SK-N-SH (cell line): ENCODE data around the gene FAM53C. TPM values are rescaled to one million over a fixed set of nuclear protein-coding genes. Genes with fewer than 3 reads are reported as not detected.

Experiments
- CTCF ChIA-PET: fragments of 300-600, 350-600 bp; formaldehyde crosslinking; extraction: SDS; loops from one replicate; lab custom pipeline; 2021; lab: Yijun Ruan, JAX
- POLR2A ChIA-PET: fragments of 350-600 bp; sonication (Branson Sonifier 250); formaldehyde crosslinking; extraction: SDS; loops from one replicate; lab custom pipeline; 2020; ENCODE audit warnings: antibody characterized with exemption, inconsistent platforms; lab: Yijun Ruan, JAX
- DNase-seq: peaks from one replicate; pipeline ENCODE4 v3.0.0; 2012
- H2AFZ ChIP-seq: fragments of 200-600 bp; sonication (generic); 2 replicates; pipeline ENCODE4 v1.8.1; 2016; ENCODE audit warnings: antibody characterized with exemption, mild to moderate bottlenecking, low read depth
- H3F3A ChIP-seq: fragments of 200-600 bp; sonication (generic); replicated peaks from 2 replicates; pipeline ENCODE3; 2016; ENCODE audit warnings: antibody characterized with exemption, mild to moderate bottlenecking; ENCODE audit not compliant: insufficient read depth
- H3K27ac ChIP-seq, 2 experiments: fragments of 200-500 bp in 1 of 2; fragments of 200-600 bp in 1 of 2; sonication (Bioruptor generic) in 1 of 2; sonication (generic), shearing (Covaris generic) in 1 of 2; 2 replicates each; pipeline versions ENCODE4 v1.5.1 to v1.6.1; 2014 to 2016; ENCODE audit warnings: low read depth in 2 of 2, inconsistent platforms in 1 of 2, low read length in 1 of 2, mild to moderate bottlenecking in 1 of 2, mixed read lengths in 1 of 2
- H3K27me3 ChIP-seq: fragments of 200-600 bp; sonication (generic), shearing (Covaris generic); 2 replicates; pipeline ENCODE4 v1.6.1; 2016; ENCODE audit warnings: mixed run types; ENCODE audit not compliant: insufficient read depth
- H3K36me3 ChIP-seq, 2 experiments: fragments of 200-500 bp in 1 of 2; fragments of 200-600 bp in 1 of 2; sonication (Bioruptor generic) in 1 of 2; sonication (generic) in 1 of 2; replicated peaks in 1 of 2; 2 replicates each; pipeline versions ENCODE3 to v1.5.1; 2014 to 2016; ENCODE audit warnings: low read length in 1 of 2, mild to moderate bottlenecking in 1 of 2; ENCODE audit not compliant: insufficient read depth in 2 of 2, control insufficient read depth in 1 of 2
- H3K4me1 ChIP-seq, 2 experiments: fragments of 200-500 bp in 1 of 2; fragments of 200-600 bp in 1 of 2; sonication (Bioruptor generic) in 1 of 2; sonication (generic), shearing (Covaris generic) in 1 of 2; 2 replicates each; pipeline versions ENCODE4 v1.5.1 to v1.6.1; 2014 to 2016; ENCODE audit warnings: low read depth in 1 of 2, low read length in 1 of 2, mixed run types in 1 of 2; ENCODE audit not compliant: insufficient read depth in 2 of 2, control insufficient read depth in 1 of 2
- H3K4me2 ChIP-seq: fragments of 200-600 bp; sonication (generic), shearing (Covaris generic); 2 replicates; pipeline ENCODE4 v1.6.1; 2017; ENCODE audit warnings: mixed run types
- H3K4me3 ChIP-seq, 2 experiments: fragments of 200-500 bp in 1 of 2; fragments of 200-600 bp in 1 of 2; sonication (Bioruptor generic) in 1 of 2; sonication (generic), shearing (Covaris generic) in 1 of 2; 2 replicates each; pipeline versions ENCODE4 v1.5.1 to v1.8.1; 2014 to 2016; ENCODE audit warnings: low read depth in 2 of 2, inconsistent platforms in 1 of 2, low read length in 1 of 2, mild to moderate bottlenecking in 1 of 2, mixed read lengths in 1 of 2, moderate library complexity in 1 of 2
- H3K79me2 ChIP-seq: fragments of 200-600 bp; sonication (generic); 2 replicates; pipeline ENCODE4 v1.8.1; 2017; ENCODE audit warnings: mild to moderate bottlenecking; ENCODE audit not compliant: insufficient read depth
- H3K9ac ChIP-seq: fragments of 200-600 bp; sonication (generic); 2 replicates; pipeline ENCODE4 v1.6.1; 2017; ENCODE audit warnings: mixed run types
- H3K9me2 ChIP-seq: fragments of 200-600 bp; sonication (generic); 2 replicates; pipeline ENCODE4 v1.6.1; 2017; ENCODE audit warnings: mixed run types
- H3K9me3 ChIP-seq: fragments of 200-600 bp; sonication (generic); 2 replicates; pipeline ENCODE4 v1.6.1; 2017; ENCODE audit warnings: mixed run types, mild to moderate bottlenecking, moderate library complexity
- H4K20me1 ChIP-seq: fragments of 200-600 bp; sonication (generic); 2 replicates; pipeline ENCODE4 v1.6.1; 2017; ENCODE audit warnings: mild to moderate bottlenecking, mixed run types; ENCODE audit not compliant: insufficient read depth
- CHD2 ChIP-seq: fragments of 150-350 bp; IDR thresholded peaks from 2 replicates; pipeline ENCODE4 v1.6.1; 2018; ENCODE audit warnings: low read length; ENCODE audit not compliant: partially characterized antibody
- ELF1 ChIP-seq: IDR thresholded peaks from 2 replicates; pipeline ENCODE4 v1.4.0; 2012
- FOXM1 ChIP-seq: IDR thresholded peaks from 2 replicates; pipeline ENCODE4 v1.4.0; 2012; ENCODE audit warnings: low read depth, mild to moderate bottlenecking
- GABPA ChIP-seq: IDR thresholded peaks from 2 replicates; pipeline ENCODE4 v1.4.0; 2012; ENCODE audit warnings: low read depth, mild to moderate bottlenecking
- GATA2 ChIP-seq: sonication (generic); formaldehyde crosslinking; IDR thresholded peaks from 2 replicates; pipeline ENCODE4 v1.5.0; 2020; ENCODE audit warnings: mild to moderate bottlenecking, missing genetic modification reagents
- MAX ChIP-seq: IDR thresholded peaks from 2 replicates; pipeline ENCODE4 v1.4.0; 2012; ENCODE audit warnings: low read depth
- MXI1 ChIP-seq: IDR thresholded peaks from 2 replicates; pipeline ENCODE4 v1.6.1; 2012; ENCODE audit warnings: mild to moderate bottlenecking, low read depth, low read length, improper control_type of control experiment
- NFIC ChIP-seq: IDR thresholded peaks from 2 replicates; pipeline ENCODE4 v1.4.0; 2012; ENCODE audit warnings: borderline replicate concordance
- RCOR1 ChIP-seq: fragments of 150-350 bp; IDR thresholded peaks from 2 replicates; pipeline ENCODE4 v1.6.1; 2017; ENCODE audit warnings: antibody characterized with exemption, low read length
- SIN3A ChIP-seq: IDR thresholded peaks from 2 replicates; pipeline ENCODE4 v1.6.1; 2012; ENCODE audit warnings: low read depth, mild to moderate bottlenecking, low read length, moderate library complexity, borderline replicate concordance
- SMC3 ChIP-seq: IDR thresholded peaks from 2 replicates; pipeline ENCODE4 v1.6.1; 2012; ENCODE audit warnings: low read depth, low read length, improper control_type of control experiment
- YY1 ChIP-seq: IDR thresholded peaks from 2 replicates; pipeline ENCODE4 v1.4.0; 2012; ENCODE audit warnings: low read depth, mild to moderate bottlenecking
- whole genome bisulfite sequencing: methylation state at CpG from one replicate; pipeline ENCODE4 v1.1.6; 2017; ENCODE audit warnings: low lambda C conversion rate; 5-methylcytosine and 5-hydroxymethylcytosine counted together
- polyA plus RNA-seq, 3 experiments: library from polyadenylated mRNA; depleted of rRNA; stranded (reverse); fragments of >200 nt; gene quantifications; 2 replicates each; pipeline ENCODE4 v1.2.3, GENCODE V29; 2012
- TF ChIP-seq, protein P1 (sequence below): IDR thresholded peaks from 2 replicates; pipeline ENCODE4 v1.4.0; 2012; ENCODE audit warnings: low read depth, borderline replicate concordance

The FAM53C gene
- polyA plus RNA-seq, 1 of the 3 experiments (the other 2 are of a cell fraction) = 14.5 TPM

GRCh38 chr5:138336952-138337684 is 948 bp upstream of the FAM53C start:
- H3K9ac ChIP-seq = peak overlapping the region; percentile 97
- H3K79me2 ChIP-seq = peaks cover 38% of the 10 kb centered on the region
- no peaks in the 10 kb centered on the region for H3K9me2 ChIP-seq
- peak overlapping the region; percentile 96 for H2AFZ ChIP-seq
- H3K4me2 ChIP-seq = peak overlapping the region; percentile 100
- TF ChIP-seq, protein P1, sequence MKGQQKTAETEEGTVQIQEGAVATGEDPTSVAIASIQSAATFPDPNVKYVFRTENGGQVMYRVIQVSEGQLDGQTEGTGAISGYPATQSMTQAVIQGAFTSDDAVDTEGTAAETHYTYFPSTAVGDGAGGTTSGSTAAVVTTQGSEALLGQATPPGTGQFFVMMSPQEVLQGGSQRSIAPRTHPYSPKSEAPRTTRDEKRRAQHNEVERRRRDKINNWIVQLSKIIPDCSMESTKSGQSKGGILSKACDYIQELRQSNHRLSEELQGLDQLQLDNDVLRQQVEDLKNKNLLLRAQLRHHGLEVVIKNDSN = peak; percentile 25; the same call in 1 of the 2 replicates
- no peak for TF ChIP-seq ELF1
- peak; percentile 25; the same call in 1 of the 2 replicates for TF ChIP-seq RCOR1
- 0 out of 2 replicates have a peak, but pooled peaks have one; percentile 12 for TF ChIP-seq MAX
- TF ChIP-seq GABPA = 0 out of 2 replicates have a peak, but pooled peaks have one; percentile 11
- no peak for TF ChIP-seq SIN3A
- TF ChIP-seq CHD2 = peak; percentile 92
- peak; percentile 87 for DNase-seq
- H3K27ac ChIP-seq = peak overlapping the region; percentile 92 to 99
- WGBS = 24% methylated on average over 13 of the region's 13 CpGs
- no peaks in the 10 kb centered on the region for H4K20me1 ChIP-seq
- POLR2A ChIA-PET = interaction anchor here (0.5 to 3.0 kb wide), 5 partner anchors 10 to 533 kb away, joined by 3 to 44 read pairs (median 7); partner anchors contain the start of genes ETF1 and KDM3B
- no peaks in the 10 kb centered on the region for H3K9me3 ChIP-seq
- H3F3A ChIP-seq = peaks cover 4% of the 10 kb centered on the region
- H3K4me1 ChIP-seq = peaks cover 4 to 17% of the 10 kb centered on the region in 2 experiments; a peak in 2 of 4 replicates
- H3K4me3 ChIP-seq = peak overlapping the region; percentile 71 to 73
- H3K27me3 ChIP-seq = no peaks in the 10 kb centered on the region
- H3K36me3 ChIP-seq = peaks cover 8 to 16% of the 10 kb centered on the region in 2 experiments
- CTCF ChIA-PET = interaction anchor here (13.2 kb wide), 1 partner anchor 14 kb away, joined by 239 read pairs; the partner anchor contains the start of gene KDM3B

- Histone ChIP-seq H3K36me3 (peaks cover 16 to 18% of the 10 kb centered on the region in 2 experiments), H4K20me1 (no peaks in the 10 kb centered on the region), H3K4me2 (peak overlapping the region; percentile 100)
- DNase-seq = peak; percentile 31
- TF ChIP-seq NFIC (no peak), GATA2 (CRISPR knock-in tag) (no peak), ELF1 (no peak), YY1 (no peak), SIN3A (peak; percentile 7; the same call in 1 of the 2 replicates), SMC3 (0 out of 2 replicates have a peak, but pooled peaks have one; percentile 3), MXI1 (peak; percentile 77; the same call in 1 of the 2 replicates), FOXM1 (no peak)
- TF ChIP-seq, all 33 proteins: peak for 3
- H3K4me3 ChIP-seq = peak overlapping the region; percentile 71 to 73
- H3K9me2 ChIP-seq = no peaks in the 10 kb centered on the region
- ChIA-PET POLR2A (interaction anchor here (0.6 to 3.0 kb wide), 7 partner anchors 9 to 204 kb away, joined by 3 to 44 read pairs (median 4); partner anchors contain the start of genes EGR1, ETF1 and KDM3B), CTCF (interaction anchor here (0.7 to 13.2 kb wide), 4 partner anchors 13 to 709 kb away, joined by 3 to 239 read pairs (median 3); partner anchors contain the start of gene KDM3B)
- H3F3A ChIP-seq = peaks cover 4% of the 10 kb centered on the region
- H2AFZ ChIP-seq = peak overlapping the region; percentile 96; the same call in 1 of the 2 replicates
- no peaks in the 10 kb centered on the region for H3K27me3 ChIP-seq
- peak overlapping the region; percentile 97 for H3K9ac ChIP-seq
- WGBS = 8% methylated on average over 10 of the region's 22 CpGs
- peak overlapping the region; percentile 92 to 99; a peak in 3 of 4 replicates for H3K27ac ChIP-seq
- no peaks in the 10 kb centered on the region for H3K9me3 ChIP-seq
- H3K79me2 ChIP-seq = peaks cover 51% of the 10 kb centered on the region
- peaks cover 4 to 17% of the 10 kb centered on the region in 2 experiments; a peak in 2 of 4 replicates for H3K4me1 ChIP-seq
Observed at GRCh38 chr5:138338411-138339090, 485 bp downstream of the FAM53C start.
